Naive thymus-derived CD4-positive, alpha-beta T cell (primary cell): ENCODE data around the gene KRAS. TPM values are rescaled to one million over a fixed set of nuclear protein-coding genes. Genes with fewer than 3 reads are reported as not detected.

Source experiments
- ATAC-seq: fragments of 150-1000 bp; cut with Tn5 transposase; 2 replicates; pipeline ENCODE4 v1.10.0; 2021; ENCODE audit warnings: mild to moderate bottlenecking, moderate library complexity
- CTCF ChIA-PET: fragments of 350-600 bp; sonication (Branson Sonifier 250); formaldehyde crosslinking; loops from one replicate; lab custom pipeline; 2021; ENCODE audit warnings: antibody characterized with exemption; lab: Charles Lee
- POLR2A ChIA-PET: fragments of 350-600 bp; sonication (Branson Sonifier 250); formaldehyde crosslinking; loops from one replicate; lab custom pipeline; 2021; ENCODE audit warnings: antibody characterized with exemption, inconsistent platforms; lab: Charles Lee
- DNase-seq, 9 donors: peaks; one replicate each; pipeline versions ENCODE4 v3.0.0 to v3.0.0-alpha.2; 2020 to 2022; ENCODE audit warnings: mixed read lengths in 1 of 9
- H3K27ac ChIP-seq: one replicate; pipeline ENCODE4 v1.7.0; 2013; ENCODE audit warnings: mild to moderate bottlenecking, low read depth, low read length, moderate library complexity
- H3K27me3 ChIP-seq, 2 donors: one replicate each; pipeline ENCODE4 v1.7.0; 2013; ENCODE audit warnings: low read length in 2 of 2, mild to moderate bottlenecking in 2 of 2, moderate library complexity in 2 of 2; ENCODE audit not compliant: control insufficient read depth in 2 of 2, insufficient read depth in 2 of 2
- H3K36me3 ChIP-seq, 3 experiments: 1 replicate in 2 of 3; 2 replicates in 1 of 3; pipeline ENCODE4 v1.7.0; 2013; ENCODE audit warnings: low read length in 3 of 3, mild to moderate bottlenecking in 3 of 3, moderate library complexity in 1 of 3; ENCODE audit not compliant: insufficient read depth in 3 of 3, control insufficient read depth in 2 of 3
- H3K4me1 ChIP-seq, 2 donors: one replicate each; pipeline ENCODE4 v1.7.0; 2013; ENCODE audit warnings: low read length in 2 of 2, mild to moderate bottlenecking in 2 of 2, moderate library complexity in 1 of 2; ENCODE audit not compliant: control insufficient read depth in 2 of 2, insufficient read depth in 2 of 2
- H3K4me3 ChIP-seq: 2 replicates; pipeline ENCODE4 v1.7.0; 2013; ENCODE audit warnings: mild to moderate bottlenecking, low read length
- H3K9me3 ChIP-seq, 3 experiments: 1 replicate in 2 of 3; 2 replicates in 1 of 3; pipeline ENCODE4 v1.7.0; 2013; ENCODE audit warnings: low read length in 3 of 3; ENCODE audit not compliant: control insufficient read depth in 2 of 3
- H3K27ac Mint-ChIP-seq, 9 donors: one replicate each; pipeline ENCODE4 v1.8.0; 2020 to 2022; ENCODE audit warnings: mixed read lengths in 9 of 9, mild to moderate bottlenecking in 8 of 9, moderate library complexity in 5 of 9, inconsistent platforms in 2 of 9
- H3K27me3 Mint-ChIP-seq, 5 donors: one replicate each; pipeline ENCODE4 v1.8.0; 2021 to 2022; ENCODE audit warnings: mixed read lengths in 5 of 5, mild to moderate bottlenecking in 1 of 5
- H3K36me3 Mint-ChIP-seq, 5 donors: one replicate each; pipeline ENCODE4 v1.8.0; 2020 to 2022; ENCODE audit warnings: mixed read lengths in 5 of 5, mild to moderate bottlenecking in 3 of 5, inconsistent platforms in 1 of 5
- H3K4me1 Mint-ChIP-seq, 7 donors: one replicate each; pipeline ENCODE4 v1.8.0; 2020 to 2022; ENCODE audit warnings: mixed read lengths in 7 of 7, mild to moderate bottlenecking in 3 of 7, inconsistent platforms in 1 of 7
- H3K4me3 Mint-ChIP-seq, 10 donors: one replicate each; pipeline ENCODE4 v1.8.0; 2020 to 2022; ENCODE audit warnings: mild to moderate bottlenecking in 10 of 10, mixed read lengths in 10 of 10, moderate library complexity in 6 of 10, inconsistent platforms in 2 of 10
- H3K9me3 Mint-ChIP-seq, 11 donors: one replicate each; pipeline ENCODE4 v1.8.0; 2020 to 2022; ENCODE audit warnings: mixed read lengths in 11 of 11, mild to moderate bottlenecking in 4 of 11, inconsistent platforms in 1 of 11, moderate library complexity in 1 of 11
- intact Hi-C, 2 donors: fragments of 100-400 bp; cut with micrococcal nuclease; formaldehyde crosslinking; loops; one replicate each; pipeline ENCODE4 v1.15.1; 2023
- polyA plus RNA-seq, 2 donors: library from polyadenylated mRNA; unstranded; fragments of 300-500 nt; fragmentation: Illumina TruSeq; gene quantifications; one replicate each; pipeline ENCODE4 v1.2.3, GENCODE V29; 2021
- total RNA-seq, 6 experiments: library from RNA in 5 of 6; stranded (reverse) in 5 of 6; gene quantifications; 1 replicate in 5 of 6; 2 replicates in 1 of 6; pipeline ENCODE4 v1.2.3 and lab custom pipeline; 2021 to 2026

KRAS gene
- total and polyA plus RNA-seq, 7 experiments from 2014 or later: 31.5 to 66.0 (median 35.7) TPM

DNA sequence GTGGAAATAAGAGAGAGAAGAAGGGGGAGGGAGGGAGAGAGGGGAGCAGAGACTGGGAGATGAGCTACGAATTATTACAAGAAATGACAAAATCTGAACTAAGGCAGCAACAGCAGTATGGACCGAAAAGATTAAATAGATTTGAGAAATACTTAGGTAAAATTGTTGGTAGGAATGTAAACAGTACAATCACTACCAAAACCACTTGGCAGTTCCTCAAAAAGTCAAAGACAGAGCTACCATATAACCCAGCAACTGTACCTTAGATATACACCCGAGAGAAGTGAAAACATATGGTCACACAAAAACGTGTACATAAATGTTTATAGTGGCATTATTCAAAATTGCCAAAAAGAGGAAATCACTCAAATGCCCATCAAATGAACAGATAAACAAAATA is 14.1 kb downstream of the KRAS start:
- no peaks in the 10 kb centered on the region for H3K27me3 ChIP-seq
- H3K4me3 ChIP-seq: no peak overlapping the region
- ChIA-PET POLR2A (interaction anchor here (0.6 to 0.9 kb wide), 2 partner anchors 11 to 15 kb away, joined by 3 read pairs; partner anchors contain the start of gene KRAS), CTCF (interaction anchor here (0.7 kb wide), 1 partner anchor 216 kb away, joined by 3 read pairs; no protein-coding TSS in a partner anchor)
- H3K9me3 ChIP-seq: no peaks in the 10 kb centered on the region
- H3K27ac ChIP-seq: no peak overlapping the region
- DNase-seq: no peak
- Mint-ChIP-seq H3K27ac (peak overlapping the region in 4 of 9 donors; percentile 6 to 38 (median 24)), H3K36me3 (peaks cover 7 to 41% (median 26%) of the 10 kb centered on the region in 5 donors), H3K9me3 (no peaks in the 10 kb centered on the region), H3K27me3 (no peaks in the 10 kb centered on the region), H3K4me1 (peaks cover 24 to 67% (median 38%) of the 10 kb centered on the region in 7 donors), H3K4me3 (no peak overlapping the region)
- peaks cover 9 to 10% of the 10 kb centered on the region in 2 donors for H3K4me1 ChIP-seq
- no peak for ATAC-seq
- intact Hi-C loops: no loop called here
- H3K36me3 ChIP-seq: peaks cover 0 to 25% (median 8%) of the 10 kb centered on the region in 3 experiments

GRCh38 chr12:25236190-25236589 is 14.5 kb downstream of the KRAS start:
- no peaks in the 10 kb centered on the region for H3K9me3 ChIP-seq
- Mint-ChIP-seq H3K27ac (no peak overlapping the region), H3K27me3 (no peaks in the 10 kb centered on the region), H3K9me3 (no peaks in the 10 kb centered on the region), H3K4me3 (no peak overlapping the region), H3K4me1 (peaks cover 24 to 62% (median 34%) of the 10 kb centered on the region in 7 donors), H3K36me3 (peaks cover 7 to 41% (median 26%) of the 10 kb centered on the region in 5 donors)
- peaks cover 5 to 10% of the 10 kb centered on the region in 2 donors for H3K4me1 ChIP-seq
- no peak for ATAC-seq
- POLR2A ChIA-PET: interaction anchor here (0.9 kb wide), 1 partner anchor 11 kb away, joined by 3 read pairs; no protein-coding TSS in a partner anchor
- no peak overlapping the region for H3K4me3 ChIP-seq
- no peak overlapping the region for H3K27ac ChIP-seq
- intact Hi-C loops: no loop called here
- H3K27me3 ChIP-seq: no peaks in the 10 kb centered on the region
- CTCF ChIA-PET: interaction anchor here (0.7 kb wide), 1 partner anchor 216 kb away, joined by 3 read pairs; no protein-coding TSS in a partner anchor
- peaks cover 0 to 25% (median 8%) of the 10 kb centered on the region in 3 experiments for H3K36me3 ChIP-seq
- DNase-seq: no peak

DNA sequence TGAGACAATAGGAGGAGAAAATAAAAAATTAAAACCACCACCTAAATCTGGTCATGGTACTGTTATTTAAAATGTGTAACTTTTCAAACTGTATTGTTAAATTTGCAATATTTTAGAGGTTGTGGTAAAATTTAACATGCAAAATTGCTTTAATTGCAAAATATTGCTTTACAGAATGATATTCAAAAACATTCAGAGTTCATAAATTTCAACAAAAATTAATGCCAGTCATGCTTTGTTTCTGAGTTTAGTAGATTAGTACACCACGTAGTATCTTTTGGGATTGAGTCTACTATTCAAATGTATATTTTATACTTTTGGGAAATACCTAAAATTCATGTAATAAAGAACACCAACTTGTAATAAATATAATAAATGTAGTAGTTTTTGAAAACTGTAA is 37.4 kb downstream of the KRAS start:
- H3K4me1 Mint-ChIP-seq: peaks cover 0 to 31% (median 6%) of the 10 kb centered on the region in 7 donors
- no peak overlapping the region for H3K4me3 Mint-ChIP-seq
- H3K27me3 Mint-ChIP-seq: no peaks in the 10 kb centered on the region
- ChIA-PET CTCF (interaction anchor here (0.7 kb wide), 1 partner anchor 221 kb away, joined by 3 read pairs; no protein-coding TSS in a partner anchor), POLR2A (interaction anchor here (1.3 kb wide), 1 partner anchor 18 kb away, joined by 6 read pairs; the partner anchor contains the start of genes DNAI7 and ETFRF1)
- H3K27ac Mint-ChIP-seq: peak overlapping the region in 1 of 9 donors; percentile 4
- H3K9me3 Mint-ChIP-seq: no peaks in the 10 kb centered on the region
- H3K4me3 ChIP-seq: no peak overlapping the region
- H3K27me3 ChIP-seq: no peaks in the 10 kb centered on the region
- ATAC-seq (no peak), DNase-seq (no peak)
- H3K9me3 ChIP-seq: no peaks in the 10 kb centered on the region
- H3K36me3 Mint-ChIP-seq: peaks cover 0 to 13% (median 9%) of the 10 kb centered on the region in 5 donors
- H3K27ac ChIP-seq: no peak overlapping the region
- intact Hi-C loops: no loop called here
- peaks cover 0 to under 1% of the 10 kb centered on the region in 2 donors for H3K4me1 ChIP-seq
- peaks cover 0 to 4% (median 0%) of the 10 kb centered on the region in 3 experiments for H3K36me3 ChIP-seq

GRCh38 chr12:25208554-25208953 is 42.2 kb downstream of the KRAS start:
- H3K4me1 Mint-ChIP-seq: peaks cover 0 to 30% (median under 1%) of the 10 kb centered on the region in 7 donors
- ChIA-PET CTCF (interaction anchor here (1.0 kb wide), 1 partner anchor 10 kb away, joined by 3 read pairs; no protein-coding TSS in a partner anchor), POLR2A (interaction anchor here (0.7 to 1.1 kb wide), 4 partner anchors 11 to 94 kb away, joined by 3 read pairs; no protein-coding TSS in a partner anchor)
- H3K9me3 Mint-ChIP-seq: no peaks in the 10 kb centered on the region
- no peaks in the 10 kb centered on the region for H3K27me3 Mint-ChIP-seq
- Histone ChIP-seq H3K27ac (no peak overlapping the region), H3K4me1 (no peaks in the 10 kb centered on the region), H3K9me3 (no peaks in the 10 kb centered on the region), H3K4me3 (no peak overlapping the region), H3K36me3 (peaks cover 0 to 24% (median 0%) of the 10 kb centered on the region in 3 experiments), H3K27me3 (no peaks in the 10 kb centered on the region)
- H3K36me3 Mint-ChIP-seq: peaks cover 0 to 19% (median 7%) of the 10 kb centered on the region in 5 donors
- DNase-seq (no peak), ATAC-seq (no peak)
- H3K4me3 Mint-ChIP-seq: no peak overlapping the region
- intact Hi-C loops: no loop called here
- peak overlapping the region in 1 of 9 donors; percentile 78 for H3K27ac Mint-ChIP-seq

- DNase-seq (no peak), ATAC-seq (no peak)
- H3K36me3 Mint-ChIP-seq: peaks cover 0 to 23% (median 11%) of the 10 kb centered on the region in 5 donors
- Histone ChIP-seq H3K36me3 (peaks cover 0 to 24% (median 0%) of the 10 kb centered on the region in 3 experiments), H3K27ac (no peak overlapping the region), H3K4me3 (no peak overlapping the region), H3K27me3 (no peaks in the 10 kb centered on the region), H3K4me1 (no peaks in the 10 kb centered on the region), H3K9me3 (no peaks in the 10 kb centered on the region)
- ChIA-PET POLR2A (interaction anchor here (1.2 kb wide), 1 partner anchor 10 kb away, joined by 3 read pairs; no protein-coding TSS in a partner anchor), CTCF (interaction anchor here (1.0 kb wide), 1 partner anchor 10 kb away, joined by 3 read pairs; no protein-coding TSS in a partner anchor)
- H3K4me1 Mint-ChIP-seq: peaks cover 4 to 36% (median 6%) of the 10 kb centered on the region in 7 donors
- H3K27me3 Mint-ChIP-seq: no peaks in the 10 kb centered on the region
- peak overlapping the region in 1 of 9 donors; percentile 12 for H3K27ac Mint-ChIP-seq
- intact Hi-C loops: no loop called here
- H3K4me3 Mint-ChIP-seq: no peak overlapping the region
- no peaks in the 10 kb centered on the region for H3K9me3 Mint-ChIP-seq
These were observed 42.9 kb downstream of the KRAS start for GRCh38 chr12:25207846-25208245.

- Histone ChIP-seq H3K4me1 (no peaks in the 10 kb centered on the region), H3K4me3 (no peak overlapping the region), H3K27ac (no peak overlapping the region), H3K36me3 (peaks cover 0 to 24% (median 0%) of the 10 kb centered on the region in 3 experiments), H3K27me3 (no peaks in the 10 kb centered on the region), H3K9me3 (no peaks in the 10 kb centered on the region)
- ATAC-seq (no peak), DNase-seq (no peak)
- no peak overlapping the region for H3K4me3 Mint-ChIP-seq
- H3K4me1 Mint-ChIP-seq: peaks cover 6 to 40% (median 8%) of the 10 kb centered on the region in 7 donors
- ChIA-PET POLR2A (interaction anchor here (1.2 to 1.4 kb wide), 2 partner anchors 9 to 180 kb away, joined by 3 to 4 read pairs; no protein-coding TSS in a partner anchor), CTCF (no interaction called here)
- H3K27ac Mint-ChIP-seq: peak overlapping the region in 2 of 9 donors; percentile 12 to 47
- H3K9me3 Mint-ChIP-seq: no peaks in the 10 kb centered on the region
- H3K27me3 Mint-ChIP-seq: no peaks in the 10 kb centered on the region
- H3K36me3 Mint-ChIP-seq: peaks cover 0 to 25% (median 11%) of the 10 kb centered on the region in 5 donors
- intact Hi-C loops: no loop called here
These were observed 43.3 kb downstream of the KRAS start for GRCh38 chr12:25207411-25207810.
